Activated naive CD8-positive, alpha-beta T cell treated with anti-CD3 and anti-CD28 coated beads, Interleukin-2, amount 50 U/mL, for 24 hours (primary cell): ENCODE results near the gene NAT8.
"Not testable (repeated sequence)": the region's sequence is repeated elsewhere in the genome, so short reads cannot be mapped to it uniquely, and the experiment has no call there.

Experiments used
- ATAC-seq: fragments of 150-1000 bp; cut with Tn5 transposase; one replicate; pipeline ENCODE4 v1.10.0; 2021
- DNase-seq: peaks from one replicate; pipeline ENCODE4 v3.0.0; 2021
- H3K27ac Mint-ChIP-seq: one replicate; pipeline ENCODE4 v1.8.0; 2021; ENCODE audit warnings: mild to moderate bottlenecking, mixed read lengths
- H3K27me3 Mint-ChIP-seq: one replicate; pipeline ENCODE4 v1.8.0; 2021; ENCODE audit warnings: mixed read lengths
- H3K36me3 Mint-ChIP-seq: one replicate; pipeline ENCODE4 v1.8.0; 2021; ENCODE audit warnings: low read depth, mixed read lengths
- H3K4me1 Mint-ChIP-seq: one replicate; pipeline ENCODE4 v1.8.0; 2021; ENCODE audit warnings: mixed read lengths
- H3K4me3 Mint-ChIP-seq: one replicate; pipeline ENCODE4 v1.8.0; 2021; ENCODE audit warnings: mild to moderate bottlenecking, moderate library complexity, mixed read lengths
- H3K9me3 Mint-ChIP-seq: one replicate; pipeline ENCODE4 v1.8.0; 2021; ENCODE audit warnings: mixed read lengths

NAT8 gene

GRCh38 chr2:73652348-73652747, 10.1 kb upstream of the NAT8 start:
- Mint-ChIP-seq H3K4me1 (no peaks in the 10 kb centered on the region), H3K9me3 (no peaks in the 10 kb centered on the region), H3K27ac (no peak overlapping the region), H3K27me3 (peaks cover 2% of the 10 kb centered on the region), H3K36me3 (no peaks in the 10 kb centered on the region), H3K4me3 (no peak overlapping the region)
- DNase-seq (no peak), ATAC-seq (no peak)

GRCh38 chr2:73651591-73652230, 9.5 kb upstream of the NAT8 start:
- Mint-ChIP-seq H3K9me3 (no peaks in the 10 kb centered on the region), H3K36me3 (no peaks in the 10 kb centered on the region), H3K4me3 (no peak overlapping the region), H3K27ac (no peak overlapping the region), H3K27me3 (peaks cover 2% of the 10 kb centered on the region), H3K4me1 (no peaks in the 10 kb centered on the region)
- DNase-seq (no peak), ATAC-seq (no peak)

DNA sequence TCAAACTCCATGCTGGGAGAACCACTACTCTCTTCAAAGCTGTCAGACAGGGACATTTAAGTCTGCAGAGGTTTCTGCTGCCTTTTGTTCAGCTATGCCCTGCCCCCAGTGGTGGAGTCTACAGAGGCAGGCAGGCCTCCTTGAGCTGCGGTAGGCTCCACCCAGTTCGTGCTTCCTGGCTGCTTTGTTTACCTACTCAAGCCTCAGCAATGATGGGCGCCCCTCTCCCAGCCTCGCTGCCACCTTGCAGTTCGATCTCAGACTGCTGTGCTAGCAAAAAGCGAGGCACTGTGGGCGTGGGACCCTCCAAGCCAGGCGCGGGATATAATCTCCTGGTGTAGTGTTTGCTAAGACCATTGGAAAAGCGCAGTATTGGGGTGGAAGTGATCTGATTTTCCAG, 5.5 kb upstream of the NAT8 start:
- not testable (repeated sequence) for DNase-seq, H3K27me3 Mint-ChIP-seq, H3K4me1 Mint-ChIP-seq, H3K27ac Mint-ChIP-seq, H3K4me3 Mint-ChIP-seq, ATAC-seq, H3K36me3 Mint-ChIP-seq, H3K9me3 Mint-ChIP-seq

- H3K4me1 Mint-ChIP-seq: no peaks in the 10 kb centered on the region
- H3K36me3 Mint-ChIP-seq: no peaks in the 10 kb centered on the region
- no peak for ATAC-seq
- no peak for DNase-seq
- peaks cover 14% of the 10 kb centered on the region for H3K9me3 Mint-ChIP-seq
- no peak overlapping the region for H3K27ac Mint-ChIP-seq
- H3K4me3 Mint-ChIP-seq: no peak overlapping the region
- H3K27me3 Mint-ChIP-seq: peaks cover 7% of the 10 kb centered on the region
These were observed 507 bp downstream of the NAT8 start for GRCh38 chr2:73641767-73642062.

- ATAC-seq (no peak), DNase-seq (no peak)
- Mint-ChIP-seq H3K27me3 (peaks cover 7% of the 10 kb centered on the region), H3K36me3 (no peaks in the 10 kb centered on the region), H3K4me1 (no peaks in the 10 kb centered on the region), H3K9me3 (peaks cover 14% of the 10 kb centered on the region), H3K4me3 (no peak overlapping the region), H3K27ac (no peak overlapping the region)
These were observed 1.1 kb downstream of the NAT8 start for GRCh38 chr2:73640946-73641766.

DNA sequence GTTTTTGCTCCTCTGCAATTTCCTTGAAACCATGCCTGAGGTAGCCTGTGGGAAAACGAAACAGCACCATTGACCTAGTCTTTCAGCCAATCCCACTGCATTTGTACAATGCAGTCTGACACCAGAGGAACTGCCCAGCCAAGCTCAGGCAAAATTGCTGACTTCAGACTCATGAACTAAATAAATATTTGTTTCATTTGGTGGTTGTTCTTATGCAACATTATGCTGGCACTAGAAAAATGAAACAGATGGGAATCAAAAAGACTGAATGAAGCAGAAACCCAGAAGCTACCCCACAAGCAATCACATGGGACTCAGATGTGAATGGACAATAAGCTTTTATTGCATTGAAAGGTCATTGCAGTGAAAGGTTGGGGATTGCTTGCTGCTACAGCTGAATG, 1.7 kb downstream of the NAT8 start:
- no peak for DNase-seq

GRCh38 chr2:73638429-73638828, 3.8 kb downstream of the NAT8 start:
- Mint-ChIP-seq H3K27ac (no peak overlapping the region), H3K4me3 (no peak overlapping the region), H3K4me1 (no peaks in the 10 kb centered on the region), H3K36me3 (no peaks in the 10 kb centered on the region), H3K27me3 (no peaks in the 10 kb centered on the region), H3K9me3 (peaks cover 14% of the 10 kb centered on the region)
- no peak for DNase-seq
- ATAC-seq: no peak

More for the DNA sequence above, 1.7 kb downstream of the NAT8 start:
- Mint-ChIP-seq H3K9me3 (peaks cover 14% of the 10 kb centered on the region), H3K36me3 (no peaks in the 10 kb centered on the region), H3K27ac (no peak overlapping the region), H3K4me1 (no peaks in the 10 kb centered on the region), H3K27me3 (peaks cover 7% of the 10 kb centered on the region), H3K4me3 (no peak overlapping the region)
- ATAC-seq: no peak

GRCh38 chr2:73636977-73637376, 5.2 kb downstream of the NAT8 start:
- DNase-seq, H3K4me3 Mint-ChIP-seq, H3K27ac Mint-ChIP-seq, H3K27me3 Mint-ChIP-seq, H3K4me1 Mint-ChIP-seq, H3K36me3 Mint-ChIP-seq, ATAC-seq: not testable (repeated sequence)
- peaks cover 14% of the 10 kb centered on the region for H3K9me3 Mint-ChIP-seq

GRCh38 chr2:73630662-73631266, 11.5 kb downstream of the NAT8 start:
- not testable (repeated sequence) for H3K36me3 Mint-ChIP-seq, H3K4me1 Mint-ChIP-seq, H3K4me3 Mint-ChIP-seq, DNase-seq, H3K27ac Mint-ChIP-seq, H3K27me3 Mint-ChIP-seq
- H3K9me3 Mint-ChIP-seq: peaks cover 13% of the 10 kb centered on the region
- ATAC-seq: peak; percentile 85

- not testable (repeated sequence) for H3K27ac Mint-ChIP-seq
- H3K9me3 Mint-ChIP-seq: peaks cover 13% of the 10 kb centered on the region
- peak; percentile 58 for ATAC-seq
These were observed 13.7 kb downstream of the NAT8 start for GRCh38 chr2:73628493-73628892.

DNA sequence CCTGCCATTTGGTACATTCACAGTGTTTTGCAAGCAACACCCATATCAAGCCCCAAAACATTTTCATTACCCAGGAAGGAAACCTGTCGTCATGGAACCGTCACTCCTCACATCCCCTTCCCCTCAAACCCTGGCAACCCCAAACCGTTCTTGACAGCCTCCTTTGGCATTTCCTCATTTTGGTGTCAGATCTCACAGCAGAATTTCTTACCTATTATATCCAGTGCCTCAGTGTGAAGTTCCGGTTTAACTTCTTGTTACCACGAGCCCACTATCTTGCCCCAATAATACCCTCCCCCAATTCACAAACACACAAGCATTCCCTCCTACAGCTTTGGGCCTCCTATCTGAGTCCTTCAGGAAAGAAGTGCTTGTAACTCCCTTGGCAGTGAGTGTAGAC, 16.0 kb downstream of the NAT8 start:
- H3K9me3 Mint-ChIP-seq: peaks cover 13% of the 10 kb centered on the region
- H3K4me1 Mint-ChIP-seq, ATAC-seq, H3K4me3 Mint-ChIP-seq, H3K27ac Mint-ChIP-seq, DNase-seq, H3K36me3 Mint-ChIP-seq: not testable (repeated sequence)
- peaks cover 14% of the 10 kb centered on the region for H3K27me3 Mint-ChIP-seq

More at GRCh38 chr2:73628493-73628892, 13.7 kb downstream of the NAT8 start:
- H3K27me3 Mint-ChIP-seq, H3K36me3 Mint-ChIP-seq, H3K4me3 Mint-ChIP-seq, DNase-seq, H3K4me1 Mint-ChIP-seq: not testable (repeated sequence)

- Mint-ChIP-seq H3K9me3 (peaks cover 12% of the 10 kb centered on the region), H3K27me3 (peaks cover 12% of the 10 kb centered on the region)
- ATAC-seq, DNase-seq, H3K36me3 Mint-ChIP-seq, H3K4me1 Mint-ChIP-seq, H3K27ac Mint-ChIP-seq, H3K4me3 Mint-ChIP-seq: not testable (repeated sequence)
These were observed 17.6 kb downstream of the NAT8 start for GRCh38 chr2:73624625-73625024.

GRCh38 chr2:73624036-73624435, 18.2 kb downstream of the NAT8 start:
- peak; percentile 64 for ATAC-seq
- not testable (repeated sequence) for H3K4me1 Mint-ChIP-seq, H3K36me3 Mint-ChIP-seq, H3K27ac Mint-ChIP-seq, H3K9me3 Mint-ChIP-seq, H3K4me3 Mint-ChIP-seq, DNase-seq
- H3K27me3 Mint-ChIP-seq: peaks cover 12% of the 10 kb centered on the region

- H3K36me3 Mint-ChIP-seq, H3K4me3 Mint-ChIP-seq, DNase-seq, H3K9me3 Mint-ChIP-seq, H3K4me1 Mint-ChIP-seq, H3K27ac Mint-ChIP-seq, ATAC-seq, H3K27me3 Mint-ChIP-seq: not testable (repeated sequence)
These were observed 22.3 kb downstream of the NAT8 start for GRCh38 chr2:73619925-73620324.

DNA sequence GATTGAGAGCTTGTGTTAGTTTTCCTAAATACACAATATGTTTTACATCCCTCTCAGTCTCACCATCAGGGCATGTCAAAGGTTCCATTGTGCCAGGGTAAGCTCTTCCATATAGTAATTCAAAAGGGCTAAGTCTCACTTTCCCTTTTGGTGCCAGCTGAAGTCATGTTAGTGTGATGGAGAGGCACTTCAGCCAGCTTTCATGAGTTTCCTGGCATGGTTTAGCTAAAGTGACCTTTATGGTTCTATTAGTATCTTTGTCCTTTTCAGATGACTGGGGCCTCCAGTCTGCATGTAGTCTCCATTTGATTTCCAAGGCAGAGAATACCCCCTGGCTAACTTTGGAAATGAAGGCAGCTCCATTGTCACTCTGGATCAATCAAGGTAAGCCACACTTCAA, 27.2 kb downstream of the NAT8 start:
- Mint-ChIP-seq H3K27ac (no peak overlapping the region), H3K4me1 (peaks cover 17% of the 10 kb centered on the region), H3K36me3 (no peaks in the 10 kb centered on the region), H3K27me3 (no peaks in the 10 kb centered on the region), H3K9me3 (no peaks in the 10 kb centered on the region), H3K4me3 (no peak overlapping the region)
- no peak for ATAC-seq
- DNase-seq: no peak
